RWPE1 (cell line): Measurements from ENCODE around the gene FGFR2.

Experiments
- CTCF ChIA-PET: fragments of 350-600 bp; sonication (Branson Sonifier 250); formaldehyde crosslinking; extraction: SDS; loops from one replicate; lab custom pipeline; 2021; lab: Yijun Ruan, JAX
- POLR2A ChIA-PET: fragments of 400-600 bp; formaldehyde crosslinking; extraction: SDS; loops from one replicate; lab custom pipeline; 2020; ENCODE audit warnings: antibody characterized with exemption; ENCODE audit not compliant: low non-redundant PET; lab: Yijun Ruan, JAX
- DNase-seq: peaks from one replicate; pipeline ENCODE4 v3.0.0; 2012; ENCODE audit warnings: low spot score
- H3K27ac ChIP-seq: fragments of 450-650 bp; 2 replicates; pipeline ENCODE4 v1.5.1; 2017
- CTCF ChIP-seq: fragments of 450-650 bp; conservative IDR thresholded peaks from 2 replicates; pipeline ENCODE4 v1.5.1; 2017; ENCODE audit warnings: low read depth, mild to moderate bottlenecking

Gene FGFR2

GRCh38 chr10:121495719-121496118 lies 102.5 kb downstream of the FGFR2 start:
- CTCF ChIA-PET, result no interaction called here
- no peak for TF ChIP-seq CTCF
- POLR2A ChIA-PET, result no interaction called here
- DNase-seq, result no peak
- 0 out of 2 replicates have a peak overlapping the region, but pooled peaks have one; percentile 8 for H3K27ac ChIP-seq

- no peak overlapping the region for H3K27ac ChIP-seq
- ChIA-PET CTCF (no interaction called here), POLR2A (no interaction called here)
- no peak for TF ChIP-seq CTCF
- DNase-seq, result no peak
Observed at GRCh38 chr10:121494296-121494695, 103.9 kb downstream of the FGFR2 start.

GRCh38 chr10:121493521-121493920 lies 104.7 kb downstream of the FGFR2 start:
- CTCF ChIA-PET, result interaction anchor here (0.6 kb wide), 1 partner anchor 415 kb away, joined by 3 read pairs; no protein-coding TSS in a partner anchor
- H3K27ac ChIP-seq, result no peak overlapping the region
- POLR2A ChIA-PET, result no interaction called here
- no peak for TF ChIP-seq CTCF
- DNase-seq, result no peak

- DNase-seq, result no peak
- H3K27ac ChIP-seq, result no peak overlapping the region
- ChIA-PET POLR2A (interaction anchor here (0.6 kb wide), 1 partner anchor 49 kb away, joined by 4 read pairs; no protein-coding TSS in a partner anchor), CTCF (interaction anchor here (0.6 to 0.8 kb wide), 2 partner anchors 8 to 198 kb away, joined by 3 read pairs; no protein-coding TSS in a partner anchor)
- TF ChIP-seq CTCF, result no peak
Observed at GRCh38 chr10:121490871-121491519, 107.2 kb downstream of the FGFR2 start.

- ChIA-PET POLR2A (no interaction called here), CTCF (no interaction called here)
- no peak for TF ChIP-seq CTCF
- DNase-seq, result no peak
- H3K27ac ChIP-seq, result no peak overlapping the region
Observed at GRCh38 chr10:121485436-121486139, 112.7 kb downstream of the FGFR2 start.

GRCh38 chr10:121484816-121485215 lies 113.4 kb downstream of the FGFR2 start:
- CTCF ChIA-PET, result no interaction called here
- no peak for TF ChIP-seq CTCF
- POLR2A ChIA-PET, result no interaction called here
- DNase-seq, result no peak
- no peak overlapping the region for H3K27ac ChIP-seq
